Measurements from ENCODE around the gene COL20A1. TPM values are rescaled to one million over a fixed set of nuclear protein-coding genes. Genes with fewer than 3 reads are reported as not detected.

The COL20A1 gene
- total and polyA plus RNA-seq, 3 experiments from 2014 or later, result 0.04 TPM; not detected in 2

DNA sequence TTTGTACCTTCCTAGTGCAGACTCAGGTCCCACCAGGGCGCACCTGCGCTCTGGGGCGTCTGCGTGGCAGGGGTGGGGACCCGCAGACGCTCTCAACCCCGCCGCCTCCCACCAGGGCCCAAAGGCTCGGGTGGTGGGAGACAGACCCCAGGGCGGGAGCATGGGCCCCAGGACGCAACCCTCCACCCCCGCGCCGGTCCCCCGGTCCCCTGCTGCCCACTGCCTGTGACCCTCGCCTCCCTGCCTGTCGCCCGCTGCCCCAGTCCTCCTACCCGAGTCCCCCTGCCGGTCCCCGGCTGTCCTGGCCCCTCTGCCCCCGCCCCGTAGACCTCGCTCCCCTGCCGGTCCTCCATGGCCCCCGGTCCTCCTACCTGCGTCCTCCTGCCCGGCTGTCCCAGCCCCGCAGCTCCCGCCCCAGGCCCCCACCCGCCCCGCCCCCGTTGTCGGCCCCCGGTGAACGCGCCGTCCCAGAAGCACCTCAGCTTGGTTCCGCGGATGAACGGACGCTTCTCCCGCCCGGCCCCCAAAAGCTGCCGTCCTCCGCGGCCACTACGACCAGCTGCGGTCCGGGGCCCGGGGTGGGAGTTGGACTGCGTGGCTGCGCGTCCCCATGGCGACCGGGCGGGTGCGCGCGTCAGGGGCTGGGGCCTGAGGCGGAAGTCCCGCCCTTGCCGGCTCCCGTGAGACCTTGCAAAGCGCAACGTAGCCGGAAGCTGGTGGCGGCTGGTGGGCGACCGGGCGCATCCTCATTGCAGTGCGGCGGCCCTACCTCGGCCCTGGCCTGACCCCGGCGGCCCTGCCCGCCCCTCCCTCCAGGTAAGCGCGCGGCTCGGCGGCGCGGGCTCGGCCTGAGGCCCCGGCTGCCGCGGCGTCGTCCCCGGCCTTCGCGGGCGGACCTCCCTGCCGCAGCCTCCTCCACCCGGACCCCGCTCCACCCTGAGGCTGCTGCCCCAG lies 20.6 kb upstream of the COL20A1 start, which contains the start of gene ARFGAP1:
TSS of gene ARFGAP1 (plus strand) at position 709 of the 954 bp plus-strand sequence. CDS start 2,768 bp downstream, outside the sequence.
- ChIA-PET CTCF (interaction anchor here (1.0 kb wide), 1 partner anchor 14 kb away, joined by 3 read pairs; no protein-coding TSS in a partner anchor), POLR2A (interaction anchor here (0.6 to 0.7 kb wide), 2 partner anchors 12 to 16 kb away, joined by 3 read pairs; no protein-coding TSS in a partner anchor)
- Mint-ChIP-seq H3K4me3 (peak within 1 kb of the TSS; percentile 84 to 98 (median 89)), H3K36me3 (peaks cover 0 to 26% (median 0%) of the 10 kb centered on the region in 3 donors), H3K27me3 (peaks cover 2 to 4% of the 10 kb centered on the region in 2 donors), H3K4me1 (peaks cover 30 to 33% (median 33%) of the 10 kb centered on the region in 3 donors), H3K27ac (peak within 1 kb of the TSS; percentile 66 to 95 (median 88)), H3K9me3 (no peaks in the 10 kb centered on the region)
- Histone ChIP-seq H3K27me3 (ENCODE audit: insufficient read depth, low read length, poor library complexity, severe bottlenecking) (no peaks in the 10 kb centered on the region), H3K9me3 (ENCODE audit: low read length) (no peaks in the 10 kb centered on the region), H3K36me3 (ENCODE audit: insufficient read depth, low read length) (no peaks in the 10 kb centered on the region), H3K4me3 (ENCODE audit: low read length) (peak within 1 kb of the TSS; percentile 74), H3K4me1 (ENCODE audit: insufficient read depth, low read length) (peaks cover 17% of the 10 kb centered on the region), H3K27ac (ENCODE audit: low read depth, low read length) (peak within 1 kb of the TSS; percentile 79)
- DNase-seq, result peak; percentile 82 to 92 (median 84)

DNA sequence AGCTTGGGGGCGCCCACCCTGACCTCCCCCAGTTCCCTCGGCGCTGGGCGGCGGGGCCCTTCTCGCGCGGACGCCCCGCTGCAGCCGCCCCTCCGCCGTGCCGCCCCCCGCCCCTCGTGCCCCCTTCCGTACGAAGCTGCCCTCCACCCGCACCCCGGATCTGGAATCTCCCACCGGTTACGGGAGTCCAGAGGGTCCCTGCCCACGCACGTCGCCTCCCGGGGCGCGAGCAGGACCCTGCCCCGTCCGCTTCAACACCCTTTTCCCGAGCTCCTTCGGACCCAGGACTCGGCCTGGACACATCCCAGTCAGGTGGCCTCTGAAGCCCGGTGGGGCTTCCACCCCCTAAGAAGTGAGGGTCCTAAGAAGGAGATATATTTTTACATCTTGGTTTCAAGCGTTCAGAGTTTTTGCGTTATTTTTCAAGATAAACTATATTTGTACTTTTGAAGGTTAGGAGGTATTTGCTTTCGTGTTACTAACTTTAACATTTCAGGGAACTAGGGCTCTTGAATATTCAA lies 19.9 kb upstream of the COL20A1 start:
- H3K9me3 Mint-ChIP-seq, result no peaks in the 10 kb centered on the region
- peak overlapping the region; percentile 84 to 98 (median 89) for H3K4me3 Mint-ChIP-seq
- no peak for DNase-seq
- H3K36me3 ChIP-seq (ENCODE audit: insufficient read depth, low read length), result no peaks in the 10 kb centered on the region
- POLR2A ChIA-PET, result interaction anchor here (0.6 to 0.7 kb wide), 2 partner anchors 11 to 16 kb away, joined by 3 read pairs; no protein-coding TSS in a partner anchor
- H3K4me1 ChIP-seq (ENCODE audit: insufficient read depth, low read length), result peaks cover 17% of the 10 kb centered on the region
- no peaks in the 10 kb centered on the region for H3K27me3 ChIP-seq (ENCODE audit: insufficient read depth, low read length, poor library complexity, severe bottlenecking)
- H3K4me1 Mint-ChIP-seq, result peaks cover 30 to 33% (median 33%) of the 10 kb centered on the region in 3 donors
- peak overlapping the region; percentile 74 for H3K4me3 ChIP-seq (ENCODE audit: low read length)
- peaks cover 0 to 32% (median 0%) of the 10 kb centered on the region in 3 donors for H3K36me3 Mint-ChIP-seq
- H3K9me3 ChIP-seq (ENCODE audit: low read length), result no peaks in the 10 kb centered on the region
- CTCF ChIA-PET, result interaction anchor here (0.9 to 1.0 kb wide), 2 partner anchors 14 to 50 kb away, joined by 3 read pairs; no protein-coding TSS in a partner anchor
- H3K27me3 Mint-ChIP-seq, result no peaks in the 10 kb centered on the region
- H3K27ac ChIP-seq (ENCODE audit: low read depth, low read length), result peak overlapping the region; percentile 79
- H3K27ac Mint-ChIP-seq, result peak overlapping the region; percentile 66 to 93 (median 87)

DNA sequence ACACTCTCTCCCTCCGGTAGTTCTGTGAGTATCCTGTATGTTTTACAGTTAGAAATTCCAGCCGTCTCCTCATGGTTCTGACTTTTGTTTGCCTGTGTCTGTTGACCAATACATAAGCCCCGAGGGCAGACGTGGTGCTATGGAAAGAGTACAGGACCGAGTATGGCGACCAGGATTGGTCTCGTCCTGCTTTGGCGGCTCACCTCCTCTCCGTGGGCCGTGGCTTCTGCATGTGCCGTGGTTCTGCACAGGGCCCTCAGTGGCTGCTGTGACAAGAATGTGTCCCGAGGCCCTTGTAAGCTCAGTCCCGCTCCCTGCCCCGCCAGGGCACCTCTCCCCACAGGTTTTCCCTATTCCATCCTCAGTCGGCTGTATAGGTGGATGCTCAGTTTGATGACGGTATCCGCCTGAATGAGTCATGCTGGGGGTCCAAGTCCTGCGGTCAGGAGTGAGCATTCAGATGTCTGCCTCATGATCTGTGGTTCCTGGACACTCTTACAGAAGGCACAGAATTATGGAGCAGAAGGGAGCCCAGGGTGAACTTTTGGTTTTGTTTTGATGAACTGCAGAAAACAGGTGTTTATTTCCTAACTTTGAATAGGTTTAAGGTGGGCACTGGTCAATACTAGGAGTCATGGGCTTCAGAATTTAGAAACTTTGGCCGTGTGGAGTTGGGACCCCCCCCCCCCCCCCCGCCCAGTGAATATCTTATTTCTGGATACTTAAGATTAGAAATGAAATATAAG lies 19.2 kb upstream of the COL20A1 start:
- Histone ChIP-seq H3K9me3 (ENCODE audit: low read length) (no peaks in the 10 kb centered on the region), H3K4me1 (ENCODE audit: insufficient read depth, low read length) (peaks cover 17% of the 10 kb centered on the region), H3K36me3 (ENCODE audit: insufficient read depth, low read length) (peaks cover 5% of the 10 kb centered on the region), H3K27me3 (ENCODE audit: insufficient read depth, low read length, poor library complexity, severe bottlenecking) (no peaks in the 10 kb centered on the region), H3K27ac (ENCODE audit: low read depth, low read length) (peak overlapping the region; percentile 79), H3K4me3 (ENCODE audit: low read length) (peak overlapping the region; percentile 74)
- Mint-ChIP-seq H3K27ac (peak overlapping the region; percentile 66 to 93 (median 87)), H3K27me3 (no peaks in the 10 kb centered on the region), H3K4me3 (peak overlapping the region; percentile 84 to 98 (median 89)), H3K36me3 (peaks cover 0 to 38% (median 0%) of the 10 kb centered on the region in 3 donors), H3K9me3 (no peaks in the 10 kb centered on the region), H3K4me1 (peaks cover 30 to 33% (median 33%) of the 10 kb centered on the region in 3 donors)
- no peak for DNase-seq
- CTCF ChIA-PET, result interaction anchor here (0.9 kb wide), 1 partner anchor 50 kb away, joined by 3 read pairs; no protein-coding TSS in a partner anchor
- POLR2A ChIA-PET, result no interaction called here

DNA sequence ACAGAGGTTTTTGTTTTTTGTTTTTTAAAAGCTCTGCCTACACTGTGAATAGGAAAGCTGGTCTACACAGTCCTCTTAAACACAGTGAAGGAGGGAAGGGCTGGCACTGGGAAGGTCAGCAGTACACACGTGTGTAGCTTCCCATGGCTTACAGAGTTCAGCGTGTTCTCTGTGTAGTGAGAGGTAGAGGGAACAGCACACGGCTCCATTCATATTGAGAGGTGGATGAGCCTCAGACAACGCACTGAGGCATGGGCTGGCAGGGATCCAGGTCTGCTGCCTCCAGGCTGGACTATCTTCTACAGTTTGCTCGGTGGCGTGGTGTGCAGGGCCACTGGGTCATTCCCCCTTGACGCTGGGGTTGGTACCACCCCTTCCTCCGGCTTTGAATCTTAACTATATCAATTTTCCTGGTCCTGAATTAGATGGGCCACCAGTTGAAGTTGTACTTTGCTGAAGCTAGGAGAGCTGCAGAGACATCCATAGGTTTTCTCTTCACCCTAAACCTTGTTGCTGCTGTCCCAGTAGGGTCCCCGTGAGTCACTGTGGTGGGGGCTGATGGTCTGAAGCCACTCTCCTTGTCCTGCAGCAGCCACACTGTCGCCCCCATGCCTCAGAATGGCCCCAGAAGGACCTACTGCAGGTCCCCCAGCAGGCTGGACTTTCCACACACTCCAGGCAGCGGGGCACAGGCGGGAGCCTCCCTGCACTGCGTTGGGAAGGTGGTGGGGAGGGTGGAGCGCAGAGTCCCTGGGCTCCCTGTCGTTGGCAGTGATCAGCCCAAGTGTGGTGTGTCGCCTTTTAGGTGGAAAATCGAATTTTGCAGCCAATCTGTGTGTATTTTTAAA lies 18.4 kb upstream of the COL20A1 start:
- H3K4me3 Mint-ChIP-seq, result peak overlapping the region; percentile 39 to 87 (median 72)
- H3K36me3 Mint-ChIP-seq, result peaks cover 0 to 46% (median 0%) of the 10 kb centered on the region in 3 donors
- Histone ChIP-seq H3K27me3 (ENCODE audit: insufficient read depth, low read length, poor library complexity, severe bottlenecking) (no peaks in the 10 kb centered on the region), H3K36me3 (ENCODE audit: insufficient read depth, low read length) (peaks cover 7% of the 10 kb centered on the region), H3K4me1 (ENCODE audit: insufficient read depth, low read length) (peaks cover 17% of the 10 kb centered on the region), H3K9me3 (ENCODE audit: low read length) (no peaks in the 10 kb centered on the region), H3K4me3 (ENCODE audit: low read length) (no peak overlapping the region), H3K27ac (ENCODE audit: low read depth, low read length) (no peak overlapping the region)
- H3K27me3 Mint-ChIP-seq, result no peaks in the 10 kb centered on the region
- peaks cover 30 to 33% (median 33%) of the 10 kb centered on the region in 3 donors for H3K4me1 Mint-ChIP-seq
- ChIA-PET POLR2A (no interaction called here), CTCF (no interaction called here)
- H3K27ac Mint-ChIP-seq, result peak overlapping the region in 6 of 8 donors; percentile 11 to 76 (median 42)
- no peak for DNase-seq
- H3K9me3 Mint-ChIP-seq, result no peaks in the 10 kb centered on the region

DNA sequence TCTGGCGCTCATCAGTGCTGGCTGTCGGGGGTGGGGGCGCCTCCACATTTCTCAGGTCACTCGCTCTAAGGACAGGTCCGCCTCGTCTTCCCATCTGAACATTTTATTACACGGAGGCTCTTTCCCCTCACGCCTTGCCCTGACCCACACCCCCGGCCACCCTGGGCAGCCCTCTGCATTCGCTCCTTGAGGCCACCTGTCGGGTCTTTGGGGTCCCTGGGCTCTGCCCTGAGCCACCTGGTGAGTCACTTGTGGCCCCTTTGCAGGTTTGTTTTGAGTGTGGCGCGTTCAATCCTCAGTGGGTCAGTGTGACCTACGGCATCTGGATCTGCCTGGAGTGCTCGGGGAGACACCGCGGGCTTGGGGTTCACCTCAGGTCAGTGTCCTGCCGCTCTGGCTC lies 17.2 kb upstream of the COL20A1 start:
- Mint-ChIP-seq H3K4me1 (peaks cover 30% of the 10 kb centered on the region in 3 donors), H3K27me3 (no peaks in the 10 kb centered on the region), H3K36me3 (peaks cover 0 to 55% (median 2%) of the 10 kb centered on the region in 3 donors), H3K9me3 (no peaks in the 10 kb centered on the region), H3K27ac (no peak overlapping the region), H3K4me3 (peak overlapping the region in 3 of 7 donors; percentile 28 to 87 (median 58))
- peaks cover 14% of the 10 kb centered on the region for H3K36me3 ChIP-seq (ENCODE audit: insufficient read depth, low read length)
- ChIA-PET POLR2A (no interaction called here), CTCF (no interaction called here)
- peaks cover 17% of the 10 kb centered on the region for H3K4me1 ChIP-seq (ENCODE audit: insufficient read depth, low read length)
- H3K9me3 ChIP-seq (ENCODE audit: low read length), result no peaks in the 10 kb centered on the region
- H3K27me3 ChIP-seq (ENCODE audit: insufficient read depth, low read length, poor library complexity, severe bottlenecking), result no peaks in the 10 kb centered on the region
- no peak overlapping the region for H3K27ac ChIP-seq (ENCODE audit: low read depth, low read length)
- DNase-seq, result no peak
- no peak overlapping the region for H3K4me3 ChIP-seq (ENCODE audit: low read length)

DNA sequence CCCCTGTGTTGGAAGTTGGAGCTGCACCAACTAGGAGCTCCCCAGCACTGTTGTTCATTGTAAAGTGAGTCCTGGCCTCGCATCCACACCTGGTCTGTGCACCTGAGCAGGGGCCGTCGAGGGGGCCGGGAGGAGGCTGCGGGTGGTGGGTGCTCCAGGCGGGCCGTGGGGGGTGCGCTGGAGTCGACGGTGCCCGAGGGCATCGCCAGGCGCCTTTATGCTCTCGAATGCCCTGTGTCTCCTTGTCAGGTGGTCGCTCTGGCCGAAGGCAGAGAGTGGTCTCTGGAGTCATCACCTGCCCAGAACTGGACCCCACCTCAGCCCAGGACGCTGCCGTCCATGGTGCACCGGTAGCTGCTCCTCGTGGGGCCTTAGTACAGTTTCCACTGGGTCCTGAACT lies 16.0 kb upstream of the COL20A1 start:
- Mint-ChIP-seq H3K27ac (no peak overlapping the region), H3K36me3 (peaks cover 0 to 61% (median 2%) of the 10 kb centered on the region in 3 donors), H3K4me3 (peak overlapping the region in 1 of 7 donors; percentile 72), H3K27me3 (no peaks in the 10 kb centered on the region), H3K9me3 (no peaks in the 10 kb centered on the region), H3K4me1 (peaks cover 21 to 25% (median 23%) of the 10 kb centered on the region in 3 donors)
- Histone ChIP-seq H3K27me3 (ENCODE audit: insufficient read depth, low read length, poor library complexity, severe bottlenecking) (no peaks in the 10 kb centered on the region), H3K4me3 (ENCODE audit: low read length) (no peak overlapping the region), H3K27ac (ENCODE audit: low read depth, low read length) (no peak overlapping the region), H3K4me1 (ENCODE audit: insufficient read depth, low read length) (peaks cover 17% of the 10 kb centered on the region), H3K36me3 (ENCODE audit: insufficient read depth, low read length) (peaks cover 14% of the 10 kb centered on the region), H3K9me3 (ENCODE audit: low read length) (no peaks in the 10 kb centered on the region)
- CTCF ChIA-PET, result no interaction called here
- POLR2A ChIA-PET, result no interaction called here
- no peak for DNase-seq

Data from CD8-positive, alpha-beta memory T cell (primary cell).